ENCODE results near the gene IL27RA.
A peak's percentile ranks its signal among the peaks of the same experiment; 100 is the strongest.

The IL27RA gene

DNA sequence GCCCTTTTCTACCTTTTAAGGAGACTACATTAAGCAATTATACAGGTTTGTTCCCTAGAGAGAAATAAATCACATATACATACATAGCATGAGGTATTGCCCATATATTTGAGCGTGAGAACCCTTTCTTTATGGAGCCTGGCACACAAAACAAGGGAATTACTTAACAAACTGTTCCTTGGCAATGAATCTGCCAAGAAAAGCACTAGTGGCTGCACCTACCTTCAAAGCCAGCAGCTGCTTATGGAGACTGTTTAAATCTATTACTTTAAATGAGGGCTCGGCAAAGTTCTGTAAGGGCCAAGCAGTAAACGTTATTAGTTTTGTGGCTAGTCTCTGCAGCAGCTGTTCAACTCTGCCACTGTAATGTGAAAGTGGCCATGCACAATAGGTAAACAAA is 32.5 kb upstream of the IL27RA start:
- TF ChIP-seq, protein P1, sequence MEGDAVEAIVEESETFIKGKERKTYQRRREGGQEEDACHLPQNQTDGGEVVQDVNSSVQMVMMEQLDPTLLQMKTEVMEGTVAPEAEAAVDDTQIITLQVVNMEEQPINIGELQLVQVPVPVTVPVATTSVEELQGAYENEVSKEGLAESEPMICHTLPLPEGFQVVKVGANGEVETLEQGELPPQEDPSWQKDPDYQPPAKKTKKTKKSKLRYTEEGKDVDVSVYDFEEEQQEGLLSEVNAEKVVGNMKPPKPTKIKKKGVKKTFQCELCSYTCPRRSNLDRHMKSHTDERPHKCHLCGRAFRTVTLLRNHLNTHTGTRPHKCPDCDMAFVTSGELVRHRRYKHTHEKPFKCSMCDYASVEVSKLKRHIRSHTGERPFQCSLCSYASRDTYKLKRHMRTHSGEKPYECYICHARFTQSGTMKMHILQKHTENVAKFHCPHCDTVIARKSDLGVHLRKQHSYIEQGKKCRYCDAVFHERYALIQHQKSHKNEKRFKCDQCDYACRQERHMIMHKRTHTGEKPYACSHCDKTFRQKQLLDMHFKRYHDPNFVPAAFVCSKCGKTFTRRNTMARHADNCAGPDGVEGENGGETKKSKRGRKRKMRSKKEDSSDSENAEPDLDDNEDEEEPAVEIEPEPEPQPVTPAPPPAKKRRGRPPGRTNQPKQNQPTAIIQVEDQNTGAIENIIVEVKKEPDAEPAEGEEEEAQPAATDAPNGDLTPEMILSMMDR (IDR thresholded peaks at IDR 0.05; ENCODE audit: insufficient read depth, low read depth, low read length, missing control alignments), result no peak
- H3K4me3 ChIP-seq (ENCODE audit: low read depth, low read length), result no peak overlapping the region
- no peak for DNase-seq (ENCODE audit: low read depth)

DNA sequence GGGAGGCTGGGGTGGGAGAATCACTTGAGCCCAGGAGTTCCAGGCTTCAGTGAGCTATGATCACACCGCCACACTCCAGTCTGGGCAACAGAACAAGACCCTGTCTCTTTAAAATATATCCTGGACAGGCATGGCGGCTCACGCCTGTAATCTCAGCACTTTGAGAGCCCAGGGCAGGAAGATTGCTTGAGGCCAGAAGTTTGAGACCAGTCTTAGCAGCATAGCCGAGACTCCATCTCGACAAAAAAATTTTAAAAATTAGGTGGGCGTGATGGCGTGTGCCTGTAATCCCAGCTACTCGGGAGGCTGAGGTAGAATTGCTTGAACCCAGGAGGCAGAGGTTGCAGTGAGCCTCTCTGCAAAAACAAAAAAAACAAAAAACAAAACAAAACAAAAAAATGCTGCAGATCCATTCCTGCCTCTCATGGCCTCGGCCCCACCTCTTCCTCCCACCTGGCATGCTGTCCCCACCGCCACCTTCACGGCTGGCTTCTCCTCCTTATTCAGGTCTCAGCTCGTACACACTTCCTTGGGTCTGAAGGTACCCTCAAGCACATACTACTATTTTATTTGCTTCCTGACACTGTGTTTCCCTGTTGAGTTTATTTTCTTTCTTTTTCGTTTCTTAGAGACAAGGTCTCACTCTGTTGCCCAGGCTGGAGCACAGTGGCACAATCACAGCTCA is 30.7 kb upstream of the IL27RA start:
- TF ChIP-seq, protein P1 (IDR thresholded peaks at IDR 0.05; ENCODE audit: insufficient read depth, low read depth, low read length, missing control alignments), result no peak
- no peak overlapping the region for H3K4me3 ChIP-seq (ENCODE audit: low read depth, low read length)
- no peak for DNase-seq (ENCODE audit: low read depth)

DNA sequence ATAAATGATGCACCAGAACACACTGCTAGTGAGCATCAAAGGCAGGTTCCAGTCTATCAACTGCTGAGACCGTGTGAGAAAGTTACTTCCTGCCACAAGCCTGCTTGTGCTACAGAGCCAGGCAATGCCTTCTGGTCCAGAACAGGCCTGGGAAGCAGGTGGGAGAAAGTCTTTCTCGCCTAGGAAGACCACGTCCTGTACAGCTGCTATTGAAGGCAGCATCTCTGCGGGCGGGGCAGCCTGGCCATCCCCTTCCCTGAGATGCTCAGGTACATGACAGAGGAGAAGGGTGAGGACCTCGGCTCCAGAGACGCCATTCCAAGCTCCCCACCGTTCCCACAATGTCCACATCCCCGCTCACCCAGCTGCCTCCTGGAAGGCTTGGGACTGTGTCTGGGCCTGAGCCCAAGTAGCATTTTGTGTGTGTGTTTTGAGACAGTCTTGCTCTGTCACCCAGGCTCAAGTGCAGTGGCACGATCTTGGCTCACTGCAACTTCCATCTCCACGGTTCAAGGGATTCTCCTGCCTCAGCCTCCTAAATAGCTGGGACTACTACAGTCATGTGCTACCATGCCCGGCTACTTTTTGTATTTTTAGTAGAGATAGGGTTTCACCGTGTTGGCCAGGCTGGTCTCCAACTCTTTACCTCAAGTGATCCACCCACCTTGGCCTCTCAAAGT is 28.9 kb upstream of the IL27RA start:
- DNase-seq (ENCODE audit: low read depth), result peak; percentile 72
- H3K4me3 ChIP-seq (ENCODE audit: low read depth, low read length), result peak overlapping the region; percentile 7
- TF ChIP-seq, protein P1 (IDR thresholded peaks at IDR 0.05; ENCODE audit: insufficient read depth, low read depth, low read length, missing control alignments), result no peak

DNA sequence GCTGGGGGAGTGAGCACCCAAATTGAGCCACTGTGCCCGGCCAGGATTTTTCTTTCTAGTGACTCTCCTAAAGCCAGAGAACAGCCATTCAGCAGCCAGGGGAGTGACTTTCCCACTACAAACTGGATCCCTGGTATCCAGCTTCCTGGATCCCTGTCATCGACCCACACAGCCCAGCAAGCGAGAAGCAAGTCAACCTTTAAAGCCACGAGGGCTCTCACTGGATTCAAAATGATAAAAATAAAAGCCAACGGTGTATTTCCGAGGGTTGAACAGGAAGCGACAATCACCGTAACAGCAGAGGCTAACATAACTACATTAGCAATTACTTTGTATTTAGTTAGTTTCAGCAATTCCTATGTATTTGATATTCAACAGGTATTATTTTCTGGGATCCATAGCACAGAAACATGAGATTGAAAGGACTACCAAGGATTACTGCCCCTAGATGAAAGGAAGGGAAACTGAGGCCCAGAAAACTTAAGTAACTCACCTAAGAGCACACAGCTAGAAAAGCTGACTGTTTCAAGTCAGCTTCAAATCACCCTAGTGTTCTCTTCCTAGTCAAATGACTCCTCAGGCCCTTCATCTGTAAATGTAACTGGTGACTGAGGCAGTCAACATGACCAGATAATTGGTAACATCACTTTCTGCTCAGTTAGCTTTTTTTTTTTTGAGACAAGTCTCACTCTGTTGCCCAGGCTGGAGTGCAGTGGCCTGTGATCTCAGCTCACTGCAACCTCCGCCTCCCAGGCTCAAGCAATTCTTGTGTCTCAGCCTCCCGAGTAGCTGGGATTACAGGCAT is 28.1 kb upstream of the IL27RA start:
- TF ChIP-seq, protein P1 (IDR thresholded peaks at IDR 0.05; ENCODE audit: insufficient read depth, low read depth, low read length, missing control alignments), result no peak
- DNase-seq (ENCODE audit: low read depth), result peak; percentile 47
- peak overlapping the region; percentile 7; the same call in 1 of the 2 replicates for H3K4me3 ChIP-seq (ENCODE audit: low read depth, low read length)

DNA sequence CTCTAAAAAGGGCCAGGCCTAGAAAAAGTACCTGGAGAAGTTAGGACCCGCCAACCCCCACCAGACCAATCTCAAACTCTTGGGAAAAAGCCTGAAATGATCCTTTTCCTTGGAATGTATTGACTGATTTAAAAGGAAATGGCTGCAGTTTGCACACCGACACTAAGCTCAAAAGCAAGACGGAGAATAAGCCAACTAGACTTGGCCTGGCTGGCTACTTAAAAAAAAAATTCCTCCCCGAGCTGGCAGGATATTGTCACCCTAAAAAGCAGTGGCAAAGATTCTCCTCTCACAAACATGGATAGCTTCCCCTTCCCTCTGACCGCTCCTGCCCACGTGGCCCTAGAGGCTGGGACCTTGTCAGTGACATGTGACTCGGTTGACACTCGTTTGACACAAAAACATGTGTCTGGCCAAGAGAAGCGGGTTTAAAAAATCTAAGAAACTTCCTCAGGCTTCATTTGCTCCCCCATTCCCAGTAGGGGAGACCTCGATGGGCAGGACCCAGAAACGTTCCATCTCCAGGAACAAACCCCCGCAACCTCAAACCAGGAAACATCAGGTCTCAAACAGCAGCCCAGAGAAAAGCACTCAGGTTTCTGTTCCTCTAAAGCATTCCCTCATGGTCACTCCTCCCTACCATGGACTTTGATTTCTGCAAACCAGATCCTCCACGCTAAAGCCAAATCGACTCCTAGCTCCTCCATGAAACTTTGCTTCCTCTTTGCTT is 26.8 kb upstream of the IL27RA start:
- H3K4me3 ChIP-seq (ENCODE audit: low read depth, low read length), result peak overlapping the region; percentile 79
- TF ChIP-seq, protein P1 (IDR thresholded peaks at IDR 0.05; ENCODE audit: insufficient read depth, low read depth, low read length, missing control alignments), result no peak
- peak; percentile 55 for DNase-seq (ENCODE audit: low read depth)

DNA sequence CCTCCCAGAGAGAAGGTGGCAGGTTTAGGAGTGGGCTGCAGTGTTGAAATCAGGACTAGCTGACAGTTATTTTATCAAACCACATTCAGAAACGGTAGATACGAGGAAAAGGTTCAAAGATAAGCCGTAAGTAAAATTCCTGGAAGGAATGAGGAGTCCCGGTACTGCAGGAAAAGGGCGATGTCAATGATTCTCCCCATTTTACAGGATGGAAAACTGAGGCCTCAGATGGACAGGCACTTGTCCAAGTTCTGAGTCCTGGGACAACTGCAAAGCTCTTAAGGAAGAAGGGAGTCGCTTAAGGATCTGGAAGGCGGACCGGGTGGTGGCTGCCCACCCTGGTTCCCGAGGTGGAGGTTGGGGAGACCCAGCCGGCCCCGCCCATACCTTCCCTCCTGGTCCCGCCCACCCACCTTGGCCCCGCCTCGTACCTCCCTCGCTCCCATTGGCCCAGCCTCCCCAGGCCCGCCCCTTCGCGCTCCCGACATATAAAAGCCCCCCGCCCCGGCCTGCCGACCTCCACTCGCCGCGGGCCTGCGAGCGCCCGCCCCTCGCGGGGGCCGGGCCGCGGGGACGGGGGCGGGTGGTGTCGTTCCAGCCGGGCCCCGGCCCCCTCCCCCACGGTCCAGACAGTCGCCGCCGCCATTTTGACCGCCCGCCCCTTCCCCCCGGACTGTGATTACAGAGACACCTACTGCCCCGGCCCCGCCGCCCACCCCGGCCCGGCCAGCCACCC is 26.0 kb upstream of the IL27RA start:
- TF ChIP-seq, protein P1 (IDR thresholded peaks at IDR 0.05; ENCODE audit: insufficient read depth, low read depth, low read length, missing control alignments), result no peak
- DNase-seq (ENCODE audit: low read depth), result peak; percentile 95
- peak overlapping the region; percentile 79 for H3K4me3 ChIP-seq (ENCODE audit: low read depth, low read length)

Measured in GM12865 (cell line).